ENCODE measurements around the gene FOXP4. TPM values are rescaled to one million over a fixed set of nuclear protein-coding genes. Genes with fewer than 3 reads are reported as not detected.

FOXP4 gene
- total RNA-seq, 2 donors from 2014 or later, result 15.7 to 21.0 TPM

- DNase-seq (ENCODE audit: low spot score) (no peak), ATAC-seq (ENCODE audit: insufficient number of reproducible peaks, low FRiP score, low read depth) (no peak)
- TF ChIP-seq CTCF (IDR thresholded peaks at IDR 0.05), result no peak
- Histone ChIP-seq H3K4me1 (ENCODE audit: control insufficient read depth in 1 of 2, low read depth in 2 of 2) (peaks cover 6 to 32% of the 10 kb centered on the region in 2 donors), H3K27me3 (replicated peaks; ENCODE audit: insufficient read depth) (no peaks in the 10 kb centered on the region), H3K36me3 (no peaks in the 10 kb centered on the region), H3K27ac (no peak overlapping the region), H3K4me3 (peak overlapping the region; percentile 97), H3K9me3 (no peaks in the 10 kb centered on the region)
Measured at GRCh38 chr6:41545247-41545702, 906 bp upstream of the FOXP4 start.

- ATAC-seq (ENCODE audit: insufficient number of reproducible peaks, low FRiP score, low read depth), result peak; percentile 40
- peaks cover 6 to 35% of the 10 kb centered on the region in 2 donors for H3K4me1 ChIP-seq (ENCODE audit: control insufficient read depth in 1 of 2, low read depth in 2 of 2)
- no peaks in the 10 kb centered on the region for H3K9me3 ChIP-seq
- no peak for TF ChIP-seq CTCF (IDR thresholded peaks at IDR 0.05)
- peak overlapping the region; percentile 67 to 74 for H3K27ac ChIP-seq
- H3K27me3 ChIP-seq (replicated peaks; ENCODE audit: insufficient read depth), result no peaks in the 10 kb centered on the region
- H3K4me3 ChIP-seq, result peak overlapping the region; percentile 97
- no peaks in the 10 kb centered on the region for H3K36me3 ChIP-seq
- no peak for DNase-seq (ENCODE audit: low spot score)
Measured at GRCh38 chr6:41546475-41546865, 289 bp downstream of the FOXP4 start.

DNA sequence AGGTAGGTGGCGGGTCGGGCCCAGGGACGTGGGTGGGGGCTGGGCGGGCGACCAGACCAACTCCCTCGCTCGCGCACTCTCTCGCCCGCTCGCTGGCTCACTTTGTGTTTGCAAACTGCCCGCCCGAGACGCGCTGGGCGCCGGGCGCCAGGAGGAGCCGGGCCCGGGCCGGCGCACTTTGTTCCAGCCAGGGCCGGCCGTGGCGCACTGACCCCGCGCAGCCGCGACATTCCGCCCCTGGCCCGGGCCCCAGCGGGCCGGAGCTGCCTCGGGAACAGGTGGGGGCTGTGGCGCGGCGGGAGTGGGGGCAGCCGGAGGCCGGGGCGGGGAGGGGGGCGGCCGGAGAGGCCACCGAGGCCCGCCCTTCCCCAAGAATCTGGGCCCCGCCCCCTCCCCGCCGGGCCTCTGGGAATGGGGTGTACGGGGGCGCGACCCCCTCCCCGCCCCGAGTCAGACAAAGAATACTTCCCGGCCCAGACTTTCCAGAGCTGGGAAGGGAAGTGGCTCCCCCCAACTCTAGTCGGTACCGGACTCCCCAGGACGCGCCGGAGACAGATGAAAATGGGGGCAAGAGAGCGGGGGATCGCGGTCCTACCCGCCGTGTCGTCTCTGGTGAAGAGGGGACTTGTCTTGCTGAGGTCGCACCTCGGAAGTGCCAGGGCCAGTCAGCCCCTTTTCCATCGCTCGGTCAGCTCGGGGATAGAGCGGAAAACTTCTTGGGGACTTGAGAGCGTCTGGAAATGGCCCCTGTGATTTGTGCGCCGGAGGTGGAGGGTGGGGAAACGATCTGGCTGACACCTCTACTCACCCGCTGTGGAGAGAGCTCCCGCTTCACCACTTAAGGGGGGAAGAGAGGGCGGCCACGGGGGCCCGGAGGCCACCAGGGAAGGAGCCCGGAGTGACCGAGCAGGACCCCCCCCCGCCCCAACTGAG, 951 bp downstream of the FOXP4 start:
- H3K9me3 ChIP-seq, result no peaks in the 10 kb centered on the region
- ATAC-seq (ENCODE audit: insufficient number of reproducible peaks, low FRiP score, low read depth) (no peak), DNase-seq (ENCODE audit: low spot score) (no peak)
- no peaks in the 10 kb centered on the region for H3K27me3 ChIP-seq (replicated peaks; ENCODE audit: insufficient read depth)
- no peaks in the 10 kb centered on the region for H3K36me3 ChIP-seq
- H3K27ac ChIP-seq, result peak overlapping the region; percentile 67 to 74
- peak overlapping the region; percentile 97 for H3K4me3 ChIP-seq
- peaks cover 6 to 41% of the 10 kb centered on the region in 2 donors for H3K4me1 ChIP-seq (ENCODE audit: control insufficient read depth in 1 of 2, low read depth in 2 of 2)
- no peak for TF ChIP-seq CTCF (IDR thresholded peaks at IDR 0.05)

- peaks cover 6 to 44% of the 10 kb centered on the region in 2 donors for H3K4me1 ChIP-seq (ENCODE audit: control insufficient read depth in 1 of 2, low read depth in 2 of 2)
- no peaks in the 10 kb centered on the region for H3K36me3 ChIP-seq
- no peaks in the 10 kb centered on the region for H3K27me3 ChIP-seq (replicated peaks; ENCODE audit: insufficient read depth)
- peak overlapping the region; percentile 97 for H3K4me3 ChIP-seq
- DNase-seq (ENCODE audit: low spot score), result no peak
- no peak for ATAC-seq (ENCODE audit: insufficient number of reproducible peaks, low FRiP score, low read depth)
- no peak overlapping the region for H3K27ac ChIP-seq
- no peak for TF ChIP-seq CTCF (IDR thresholded peaks at IDR 0.05)
- no peaks in the 10 kb centered on the region for H3K9me3 ChIP-seq
Measured at GRCh38 chr6:41547799-41548097, 1.6 kb downstream of the FOXP4 start.

- Histone ChIP-seq H3K36me3 (no peaks in the 10 kb centered on the region), H3K27me3 (replicated peaks; ENCODE audit: insufficient read depth) (no peaks in the 10 kb centered on the region), H3K27ac (no peak overlapping the region), H3K4me1 (ENCODE audit: control insufficient read depth in 1 of 2, low read depth in 2 of 2) (peaks cover 6 to 49% of the 10 kb centered on the region in 2 donors), H3K9me3 (no peaks in the 10 kb centered on the region), H3K4me3 (peak overlapping the region; percentile 97)
- DNase-seq (ENCODE audit: low spot score) (no peak), ATAC-seq (ENCODE audit: insufficient number of reproducible peaks, low FRiP score, low read depth) (no peak)
- TF ChIP-seq CTCF (IDR thresholded peaks at IDR 0.05), result no peak
Measured at GRCh38 chr6:41548098-41548840, 2.1 kb downstream of the FOXP4 start.

All from thoracic aorta (tissue), 2 donors.